ENCODE measurements around the gene CCDC149.

CCDC149 gene

DNA sequence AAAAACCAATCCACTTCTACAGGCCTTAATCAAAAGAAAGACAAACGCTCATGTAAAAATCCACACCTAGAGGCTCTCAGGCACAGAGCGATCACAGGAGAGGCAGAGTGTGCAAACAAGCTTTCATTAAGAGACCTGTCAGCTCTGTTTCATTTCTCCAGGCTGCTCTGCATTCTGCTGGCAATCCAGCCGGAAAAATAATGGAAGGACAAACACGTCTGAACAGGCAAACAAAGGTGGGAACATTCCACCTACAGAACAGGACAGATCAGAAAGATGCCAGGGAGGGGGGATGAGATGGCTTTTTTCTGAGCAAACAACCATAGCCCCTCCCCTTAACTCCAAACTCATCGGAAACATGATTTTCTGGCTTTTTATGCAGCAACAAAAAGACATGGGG is 107.8 kb downstream of the CCDC149 start:
- DNase-seq = no peak

DNA sequence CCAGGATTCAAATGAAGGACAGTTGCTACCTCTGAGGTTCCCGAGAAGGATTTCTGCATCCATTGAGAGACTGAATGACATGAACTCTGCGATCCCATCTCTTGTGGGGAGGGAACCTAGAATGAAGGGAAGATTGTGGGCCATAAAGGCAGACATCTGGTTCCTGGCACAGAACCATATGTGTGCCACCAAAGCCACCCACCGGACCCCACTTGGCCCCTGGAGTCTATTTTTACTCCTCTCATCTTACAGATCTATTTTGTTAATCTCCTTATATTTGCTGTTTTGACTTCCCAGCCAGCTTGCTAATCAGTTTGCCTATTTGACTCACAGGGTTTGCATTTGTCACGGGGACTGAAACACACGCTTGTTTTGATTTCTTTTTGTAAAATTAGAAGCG is 110.2 kb downstream of the CCDC149 start:
- no peak for DNase-seq

DNA sequence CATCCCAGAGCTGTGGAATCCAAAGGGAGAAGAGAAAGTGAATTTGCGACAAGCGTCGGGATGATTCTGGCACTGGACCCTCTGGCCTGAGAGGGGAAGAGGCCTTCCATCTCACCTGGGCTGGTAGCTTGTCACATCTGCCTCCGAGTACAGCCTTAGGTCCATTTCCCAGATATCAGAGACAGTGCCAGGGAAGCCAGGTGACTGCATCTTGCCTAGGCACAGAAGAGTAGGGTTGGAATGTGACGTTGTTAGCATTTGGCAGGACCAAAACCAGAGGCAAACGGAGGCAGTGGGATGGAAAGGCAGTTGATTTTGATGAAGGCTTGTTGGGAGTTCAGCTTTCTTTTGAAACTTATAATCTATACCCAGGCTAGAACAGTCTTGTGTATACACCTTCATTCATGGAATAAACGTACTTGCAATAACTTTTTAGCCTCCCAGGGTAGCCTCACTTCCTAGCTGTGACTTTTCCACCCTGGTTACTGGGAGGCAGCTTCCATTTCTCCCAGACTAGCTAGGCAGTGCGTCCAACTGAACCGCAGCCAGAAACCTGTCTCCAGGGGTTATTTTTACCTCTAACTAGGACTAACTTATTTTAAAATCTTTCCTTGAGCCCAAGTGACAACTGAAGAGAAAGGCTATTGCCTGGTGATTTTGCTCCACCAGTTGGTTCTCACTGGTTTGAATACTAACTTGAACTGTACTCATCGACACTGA is 111.5 kb downstream of the CCDC149 start:
- DNase-seq = no peak

DNA sequence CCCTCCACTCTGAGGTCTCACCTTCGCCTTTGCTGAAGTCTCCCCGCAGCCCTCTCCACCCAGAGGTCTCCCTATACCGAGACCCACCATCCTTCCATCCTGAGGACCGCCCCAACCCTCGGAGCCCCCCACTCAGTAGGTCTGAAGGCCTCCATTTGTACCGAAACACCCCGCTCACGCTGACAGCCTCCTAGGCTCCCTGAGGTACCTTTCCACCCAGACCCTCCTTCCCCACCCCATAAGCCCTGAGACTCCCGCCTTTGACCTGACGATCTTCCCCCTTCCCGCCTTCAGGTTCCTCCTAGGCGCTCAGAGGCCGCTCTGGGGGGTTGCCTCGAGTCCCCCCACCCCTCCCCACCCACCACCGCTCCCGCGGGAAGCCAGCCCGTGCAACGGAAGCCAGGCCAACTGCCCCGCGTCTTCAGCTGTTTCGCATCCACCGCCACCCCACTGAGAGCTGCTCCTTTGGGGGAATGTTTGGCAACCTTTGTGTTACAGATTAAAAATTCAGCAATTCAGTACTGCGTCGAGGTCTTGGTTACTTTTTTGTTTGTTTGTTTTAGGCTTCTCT is 112.4 kb downstream of the CCDC149 start:
- no peak for DNase-seq

DNA sequence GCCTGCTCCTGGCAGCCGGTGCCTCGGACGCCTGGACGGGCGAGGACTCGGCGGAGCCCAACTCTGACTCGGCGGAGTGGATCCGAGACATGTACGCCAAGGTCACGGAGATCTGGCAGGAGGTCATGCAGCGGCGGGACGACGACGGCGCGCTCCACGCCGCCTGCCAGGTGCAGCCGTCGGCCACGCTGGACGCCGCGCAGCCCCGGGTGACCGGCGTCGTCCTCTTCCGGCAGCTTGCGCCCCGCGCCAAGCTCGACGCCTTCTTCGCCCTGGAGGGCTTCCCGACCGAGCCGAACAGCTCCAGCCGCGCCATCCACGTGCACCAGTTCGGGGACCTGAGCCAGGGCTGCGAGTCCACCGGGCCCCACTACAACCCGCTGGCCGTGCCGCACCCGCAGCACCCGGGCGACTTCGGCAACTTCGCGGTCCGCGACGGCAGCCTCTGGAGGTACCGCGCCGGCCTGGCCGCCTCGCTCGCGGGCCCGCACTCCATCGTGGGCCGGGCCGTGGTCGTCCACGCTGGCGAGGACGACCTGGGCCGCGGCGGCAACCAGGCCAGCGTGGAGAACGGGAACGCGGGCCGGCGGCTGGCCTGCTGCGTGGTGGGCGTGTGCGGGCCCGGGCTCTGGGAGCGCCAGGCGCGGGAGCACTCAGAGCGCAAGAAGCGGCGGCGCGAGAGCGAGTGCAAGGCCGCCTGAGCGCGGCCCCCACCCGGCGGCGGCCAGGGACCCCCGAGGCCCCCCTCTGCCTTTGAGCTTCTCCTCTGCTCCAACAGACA is 113.1 kb downstream of the CCDC149 start:
- DNase-seq = peak in 2 of 56 donors; percentile 11 to 12

DNA sequence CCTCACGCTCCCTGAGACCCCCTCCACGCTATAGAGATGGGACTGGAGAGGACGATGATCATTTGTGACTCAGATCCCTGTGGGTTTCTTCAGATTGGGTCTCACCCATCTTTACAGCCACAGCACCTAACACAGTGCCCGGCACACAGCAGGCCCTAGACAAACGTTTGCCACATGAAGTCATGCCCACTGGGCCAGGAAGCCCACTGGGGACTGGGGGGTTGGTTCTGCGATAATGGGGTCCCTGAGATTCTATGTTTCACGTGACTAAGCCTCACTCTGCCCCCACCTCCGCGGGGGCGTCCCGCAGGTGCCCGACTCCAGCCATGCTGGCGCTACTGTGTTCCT is 113.7 kb downstream of the CCDC149 start:
- no peak for DNase-seq

DNA sequence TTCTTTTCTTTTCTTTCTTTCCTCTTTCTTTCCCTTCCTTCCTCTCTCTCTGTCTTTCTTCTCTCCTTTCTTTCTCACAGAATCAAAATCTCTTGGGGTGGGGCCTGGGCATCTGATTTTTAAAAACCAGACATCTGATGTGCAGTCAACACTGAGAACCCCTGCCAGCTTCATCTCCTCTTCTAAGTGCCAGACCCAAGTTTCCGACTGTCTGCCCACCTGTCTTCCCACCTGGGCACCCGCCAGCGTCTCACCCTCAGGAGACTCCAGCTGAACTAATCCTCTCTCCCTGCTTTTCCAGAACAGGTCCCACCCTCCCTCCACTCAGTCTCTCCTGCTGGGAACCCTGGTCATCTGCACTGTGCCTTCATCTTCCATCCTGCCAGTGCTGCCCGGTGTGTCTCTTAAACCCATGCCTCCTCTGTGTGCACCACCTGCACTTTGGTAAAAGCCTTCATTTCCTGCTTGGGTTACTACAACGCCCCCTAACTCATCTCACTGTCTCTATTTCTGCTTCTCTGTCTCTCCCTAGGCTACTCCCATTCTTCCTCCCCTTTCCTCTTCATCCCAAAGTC is 114.7 kb downstream of the CCDC149 start:
- no peak for DNase-seq

DNA sequence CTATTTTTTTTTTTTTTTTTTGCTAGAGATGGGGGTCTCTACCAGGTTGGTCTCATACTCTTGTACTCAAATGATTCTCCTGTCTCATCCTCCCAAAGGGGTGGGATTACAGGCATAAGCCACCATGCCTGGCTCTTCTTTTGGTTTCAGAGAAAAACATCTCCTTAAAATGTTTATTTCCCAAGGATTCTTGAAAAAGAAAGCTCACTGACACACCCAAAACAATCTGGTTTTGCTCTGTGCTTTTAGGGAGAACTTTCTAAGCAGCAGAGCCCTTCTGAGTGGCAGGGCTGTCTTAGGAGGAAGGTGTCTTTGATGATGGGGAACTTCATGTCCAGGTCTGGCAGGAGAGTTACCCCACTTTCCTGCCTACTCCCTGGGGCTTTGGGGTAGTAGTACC is 116.2 kb downstream of the CCDC149 start:
- DNase-seq = no peak

DNA sequence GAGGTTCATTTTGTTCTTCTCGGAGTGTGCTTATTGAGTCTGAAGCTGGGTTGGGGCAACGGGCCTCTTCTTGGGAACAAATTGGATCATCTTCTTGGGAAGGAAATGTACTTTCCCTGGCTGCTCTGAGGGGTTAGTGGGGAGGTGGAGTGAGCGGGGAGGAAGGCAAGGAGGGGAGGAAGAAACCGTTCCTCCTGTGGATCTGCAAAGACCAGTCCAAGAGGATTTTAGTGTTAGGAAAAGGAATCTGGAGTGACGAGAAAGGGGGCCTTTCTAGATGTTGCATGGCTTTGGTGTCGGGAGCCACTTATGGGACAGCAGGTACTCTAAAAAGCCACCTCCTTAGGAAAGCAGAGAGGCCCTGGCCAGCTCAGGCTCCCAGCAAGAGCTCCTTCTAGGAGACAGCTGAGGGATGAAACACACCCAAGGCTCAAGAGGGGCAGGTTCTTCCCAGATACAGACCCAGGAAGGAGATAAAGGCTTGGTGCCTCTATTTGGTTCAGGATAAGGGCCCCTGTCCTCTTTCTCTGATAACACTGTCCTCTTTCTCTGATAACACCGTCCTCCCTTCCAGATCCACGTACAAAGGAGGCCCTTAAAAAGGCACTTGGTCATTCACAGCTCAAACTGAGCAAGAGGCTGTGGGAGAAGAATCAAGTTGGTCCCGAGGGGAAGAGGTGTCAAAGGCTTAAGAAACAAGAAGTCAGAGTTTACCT is 117.0 kb downstream of the CCDC149 start:
- DNase-seq = no peak

DNA sequence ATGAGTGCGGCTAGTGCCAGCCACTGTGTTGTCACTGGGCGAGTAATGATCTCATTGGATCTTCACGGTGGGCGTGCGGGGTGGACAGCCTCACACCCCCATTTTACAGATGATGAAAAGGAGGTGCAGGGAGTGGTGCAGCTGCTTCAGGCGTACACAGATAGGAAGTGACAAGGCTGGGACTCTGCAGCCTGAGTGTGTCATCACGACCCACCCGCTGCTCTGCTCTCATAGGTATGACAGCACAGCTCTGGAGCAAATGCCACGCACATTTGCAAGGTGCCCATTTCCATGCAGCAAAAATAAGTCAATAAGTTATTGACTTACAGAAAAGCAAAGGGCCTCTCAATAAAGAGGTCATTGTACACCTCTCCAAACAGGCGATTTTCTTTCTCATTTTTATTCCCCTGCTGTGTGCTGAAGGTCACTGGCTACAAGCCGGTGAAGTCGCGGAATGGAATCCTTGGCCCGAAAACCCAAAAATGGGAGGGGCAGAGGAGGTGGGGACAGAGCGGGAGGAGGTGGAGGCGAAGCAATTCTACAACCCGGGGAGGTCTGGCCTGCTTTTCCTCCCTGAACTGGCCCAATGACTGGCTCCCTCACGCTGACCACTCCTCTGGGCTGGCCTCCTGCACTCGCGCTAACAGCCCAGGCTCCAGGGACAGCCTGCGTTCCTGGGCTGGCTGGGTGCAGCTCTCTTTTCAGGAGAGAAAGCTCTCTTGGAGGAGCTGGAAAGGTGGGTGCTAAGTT is 117.8 kb downstream of the CCDC149 start, which contains the start of gene SOD3:
SOD3 (plus strand) TSS at position 658 of the 750 bp plus-strand sequence. CDS start 3,949 bp downstream, outside the sequence.
- peak in 36 of 56 donors; percentile 7 to 63 (median 27) for DNase-seq

DNA sequence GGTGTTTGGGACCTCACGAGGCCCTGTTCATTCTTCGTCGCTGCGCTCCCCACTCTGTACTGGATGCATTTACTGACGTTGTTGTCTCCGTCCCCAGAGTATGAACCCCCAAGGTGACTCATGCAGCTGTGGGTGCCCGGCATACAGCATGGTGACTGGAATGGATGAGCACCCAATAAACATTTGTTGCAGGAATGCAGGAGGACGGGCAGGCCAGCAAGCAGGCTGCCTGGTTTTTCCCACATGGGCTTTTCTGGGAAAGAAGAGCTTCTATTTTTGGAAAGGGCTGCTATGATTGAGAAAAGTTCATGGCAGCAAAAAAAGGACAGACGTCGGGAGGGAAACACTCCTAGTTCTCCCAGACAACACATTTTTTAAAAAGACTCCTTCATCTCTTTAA is 118.4 kb downstream of the CCDC149 start:
- DNase-seq = peak in 3 of 56 donors; percentile 5 to 39 (median 21)

DNA sequence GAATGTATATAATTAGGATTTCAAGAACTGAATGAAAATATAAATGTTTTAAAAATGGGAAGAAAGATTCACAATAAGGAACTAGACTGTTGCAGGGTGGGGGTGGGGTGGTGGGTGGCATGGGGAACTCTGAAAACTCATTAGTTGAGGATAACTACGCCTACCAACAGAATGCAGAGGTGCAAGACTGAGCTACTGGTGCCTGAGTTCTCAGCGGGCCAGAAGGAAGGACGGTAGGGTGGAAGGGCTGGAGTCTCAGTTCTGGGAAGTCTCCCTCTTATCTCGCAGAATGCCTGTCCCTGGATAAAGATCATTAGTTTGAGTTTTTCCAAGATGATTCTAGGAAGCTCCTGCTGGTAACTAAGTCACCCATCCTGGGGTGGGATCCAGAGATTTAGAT is 118.8 kb downstream of the CCDC149 start:
- no peak for DNase-seq

DNA sequence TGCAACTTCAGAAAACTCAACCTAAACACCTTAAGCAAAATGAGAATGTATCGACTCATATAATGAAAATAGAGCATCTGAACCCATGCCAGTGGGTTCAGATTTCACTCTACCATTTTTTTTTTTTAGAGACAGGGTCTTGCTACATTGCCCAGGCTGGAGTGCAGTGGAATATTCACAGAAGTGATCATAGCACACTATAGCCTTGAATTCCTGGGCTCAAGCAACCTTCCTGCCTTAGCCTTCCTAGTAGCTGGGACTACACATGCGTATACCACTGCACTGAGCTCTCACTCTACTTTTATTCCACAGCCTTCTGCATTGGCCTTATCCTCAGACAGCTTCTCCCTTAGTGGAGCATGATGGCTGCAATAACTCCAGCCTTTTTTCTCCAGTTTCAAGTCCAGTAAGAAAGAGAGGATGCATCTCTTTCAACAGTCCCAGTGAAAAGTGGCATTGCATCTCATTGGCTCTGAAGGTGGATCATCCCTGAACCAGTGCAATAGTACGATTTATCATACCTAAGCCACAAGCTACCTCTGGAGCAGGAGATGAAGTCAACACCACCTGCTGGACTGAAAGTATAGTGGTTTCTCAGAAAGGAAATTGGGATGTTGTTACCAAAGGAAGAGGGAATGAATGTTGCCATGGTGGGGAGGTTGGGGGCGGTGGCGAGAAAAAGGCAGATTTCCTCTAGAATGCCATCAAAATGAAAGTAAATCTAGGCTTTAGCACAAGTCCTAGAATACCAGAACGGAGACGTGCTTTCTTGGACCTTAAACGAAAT is 119.4 kb downstream of the CCDC149 start:
- DNase-seq = peak in 1 of 56 donors; percentile 25

DNA sequence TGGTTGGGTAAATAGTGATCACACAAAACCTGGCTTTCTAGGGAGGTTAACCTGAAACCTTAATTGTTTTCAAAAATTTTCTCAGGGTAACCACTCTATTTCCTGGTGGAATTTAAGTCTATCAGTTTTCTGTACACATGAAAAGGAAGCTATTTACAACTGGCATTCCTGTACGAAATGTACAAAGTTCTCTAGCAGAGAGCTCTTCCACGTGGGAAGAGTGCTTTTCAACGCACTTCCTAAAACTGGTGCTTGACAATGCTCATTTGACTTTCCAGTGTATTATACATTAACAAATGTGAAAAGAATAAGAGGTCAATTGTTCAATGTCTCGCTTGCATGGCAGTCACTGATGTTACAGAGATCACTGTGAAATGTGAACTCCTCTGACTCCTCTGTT is 120.3 kb downstream of the CCDC149 start:
- DNase-seq = no peak

DNA sequence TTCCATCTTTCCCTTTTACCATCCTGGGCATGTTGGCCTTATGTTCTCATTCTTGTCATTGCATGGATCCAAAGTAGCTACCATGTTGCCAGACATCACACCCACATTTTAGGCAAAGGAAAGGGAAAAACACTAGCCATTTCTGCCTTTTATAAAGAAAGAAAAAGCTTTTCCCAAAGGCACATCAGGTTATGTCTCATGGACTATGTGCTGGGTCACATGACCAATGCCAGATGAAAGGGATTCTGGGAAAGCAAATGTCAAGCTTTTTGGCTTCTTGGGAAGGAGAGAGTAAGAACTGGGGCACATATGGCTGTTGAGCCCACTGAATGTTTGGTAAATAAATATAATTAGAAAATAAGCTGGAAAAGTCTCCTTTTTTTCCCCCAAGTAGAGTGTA is 121.8 kb downstream of the CCDC149 start:
- no peak for DNase-seq

DNA sequence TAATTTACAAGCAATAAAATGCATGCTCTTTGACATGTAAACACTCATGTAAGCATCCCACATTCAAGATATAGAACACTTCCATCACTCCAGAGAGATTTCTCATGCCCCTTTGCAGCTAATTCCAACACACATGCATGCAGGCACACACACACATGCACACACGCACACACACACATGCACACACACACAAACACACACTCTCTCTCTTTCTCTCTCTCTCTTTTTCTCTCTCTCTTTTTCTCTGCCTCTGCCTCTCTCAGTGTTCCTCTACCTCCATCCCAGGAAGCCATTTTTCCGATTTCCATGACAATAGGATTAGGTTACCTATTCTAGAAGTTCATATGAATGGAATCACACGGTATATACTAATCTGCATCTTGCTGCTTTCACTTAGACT is 129.3 kb downstream of the CCDC149 start:
- DNase-seq = no peak

DNA sequence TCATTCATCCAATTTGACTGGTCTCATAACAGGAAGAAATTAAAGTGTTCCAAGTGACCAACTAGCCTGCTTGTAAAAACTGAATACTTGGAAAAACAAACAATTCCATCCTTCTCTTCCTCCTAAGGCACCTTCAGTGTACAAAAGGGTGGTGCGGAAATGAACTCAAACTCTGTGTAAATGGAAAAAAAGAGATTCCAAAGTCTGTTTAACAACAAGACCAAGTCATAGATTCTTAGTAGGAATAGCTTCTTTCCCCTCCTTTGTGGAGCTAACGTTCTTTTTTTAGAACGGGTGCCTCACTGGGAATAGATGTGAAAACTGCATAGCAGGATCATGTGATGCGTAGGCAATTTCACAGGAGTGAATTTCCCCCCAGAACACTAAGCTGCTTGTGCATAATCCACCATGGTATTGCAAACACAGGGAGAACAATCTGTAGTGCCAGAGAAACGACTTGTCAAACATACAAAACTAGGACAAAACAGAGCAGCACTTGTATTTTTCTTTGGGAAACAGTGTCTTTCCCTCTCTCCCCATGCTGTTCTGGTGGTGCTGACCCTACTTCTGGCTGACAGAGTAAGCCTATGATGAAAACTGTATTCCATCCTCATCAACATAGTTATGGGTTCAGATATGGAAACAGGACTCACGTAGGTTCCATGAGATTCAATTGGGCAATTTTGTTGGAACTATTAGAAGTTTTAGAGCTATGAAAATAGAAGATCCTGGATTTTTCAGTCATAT is 130.7 kb downstream of the CCDC149 start:
- DNase-seq = peak in 1 of 56 donors; percentile 17

DNA sequence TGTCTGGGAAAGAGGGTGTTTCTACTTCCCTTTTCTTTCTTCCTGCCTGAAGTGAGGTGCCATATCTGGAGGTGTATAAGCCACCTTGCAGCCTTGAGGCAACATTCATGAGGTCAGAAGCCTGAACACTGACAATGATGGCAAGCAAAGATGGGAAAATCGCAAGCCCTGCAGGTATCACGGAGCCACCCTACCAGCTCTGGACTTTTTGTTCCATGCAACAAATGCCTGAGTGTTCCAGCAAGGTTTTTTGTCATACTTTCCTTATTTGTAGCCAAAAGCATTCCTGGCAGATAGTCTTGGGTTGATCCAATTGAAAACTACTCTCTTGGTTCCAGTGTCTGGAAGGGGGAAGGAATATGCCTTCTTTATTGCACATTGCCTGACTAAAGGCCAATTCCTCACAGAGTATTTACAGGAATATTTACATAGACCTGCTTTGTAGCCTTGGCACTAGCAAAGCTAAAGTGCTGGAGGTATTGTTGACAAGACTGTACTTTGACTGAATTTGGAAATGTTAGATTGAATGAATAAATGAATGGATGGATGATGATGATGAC is 131.8 kb downstream of the CCDC149 start:
- DNase-seq = no peak
